Esophagus squamous epithelium (tissue), 4 donors: ENCODE results near the gene MRPS27.

Experiments used
- POLR2A ChIP-seq, 4 donors: fragments of 450-650 bp; IDR thresholded peaks; one replicate each; pipeline ENCODE4 v1.6.1; 2017; ENCODE audit warnings: antibody characterized with exemption in 4 of 4, mild to moderate bottlenecking in 4 of 4, moderate library complexity in 3 of 4
- TF ChIP-seq, protein P1 (sequence below), 6 experiments: fragments of 450-650 bp in 4 of 6; fragments of 200-600 bp in 2 of 6; sonication (generic) in 2 of 6; IDR thresholded peaks; one replicate each; pipeline ENCODE4 v1.5.1; 2016 to 2019; ENCODE audit warnings: antibody characterized with exemption in 6 of 6, mild to moderate bottlenecking in 4 of 6, moderate library complexity in 4 of 6

DNA sequence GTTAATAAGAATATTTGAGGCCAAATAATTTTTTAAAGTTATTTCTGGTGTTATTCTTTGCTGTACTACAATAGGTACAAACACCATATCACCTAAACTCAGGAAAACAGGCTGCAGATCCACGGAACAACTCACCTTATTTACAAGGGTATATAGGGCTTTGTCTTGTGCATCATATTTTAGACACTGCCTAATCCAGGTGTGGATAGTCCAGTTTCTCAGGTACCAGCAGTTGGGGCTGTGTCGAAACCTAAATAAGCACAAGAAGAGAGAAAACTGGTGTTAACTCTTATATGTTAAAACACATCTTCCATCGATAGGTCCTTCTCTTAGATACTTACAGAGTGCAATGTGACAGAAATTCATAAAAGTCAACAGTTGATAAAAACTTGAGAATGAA is 82.2 kb downstream of the MRPS27 start:
- TF ChIP-seq, protein P1, sequence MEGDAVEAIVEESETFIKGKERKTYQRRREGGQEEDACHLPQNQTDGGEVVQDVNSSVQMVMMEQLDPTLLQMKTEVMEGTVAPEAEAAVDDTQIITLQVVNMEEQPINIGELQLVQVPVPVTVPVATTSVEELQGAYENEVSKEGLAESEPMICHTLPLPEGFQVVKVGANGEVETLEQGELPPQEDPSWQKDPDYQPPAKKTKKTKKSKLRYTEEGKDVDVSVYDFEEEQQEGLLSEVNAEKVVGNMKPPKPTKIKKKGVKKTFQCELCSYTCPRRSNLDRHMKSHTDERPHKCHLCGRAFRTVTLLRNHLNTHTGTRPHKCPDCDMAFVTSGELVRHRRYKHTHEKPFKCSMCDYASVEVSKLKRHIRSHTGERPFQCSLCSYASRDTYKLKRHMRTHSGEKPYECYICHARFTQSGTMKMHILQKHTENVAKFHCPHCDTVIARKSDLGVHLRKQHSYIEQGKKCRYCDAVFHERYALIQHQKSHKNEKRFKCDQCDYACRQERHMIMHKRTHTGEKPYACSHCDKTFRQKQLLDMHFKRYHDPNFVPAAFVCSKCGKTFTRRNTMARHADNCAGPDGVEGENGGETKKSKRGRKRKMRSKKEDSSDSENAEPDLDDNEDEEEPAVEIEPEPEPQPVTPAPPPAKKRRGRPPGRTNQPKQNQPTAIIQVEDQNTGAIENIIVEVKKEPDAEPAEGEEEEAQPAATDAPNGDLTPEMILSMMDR (IDR thresholded peaks at IDR 0.05) = no peak
- TF ChIP-seq POLR2A (IDR thresholded peaks at IDR 0.05) = no peak
